ENCODE results near the gene BRI3BP. TPM values are rescaled to one million over a fixed set of nuclear protein-coding genes. Genes with fewer than 3 reads are reported as not detected.

The BRI3BP gene
- total RNA-seq, 1 donor from 2014 or later: 4.9 TPM

GRCh38 chr12:125014526-125014925 is 21.1 kb downstream of the BRI3BP start:
- H3K4me1 Mint-ChIP-seq (ENCODE audit: unreplicated experiment): no peaks in the 10 kb centered on the region
- H3K27me3 Mint-ChIP-seq (ENCODE audit: unreplicated experiment): no peaks in the 10 kb centered on the region
- TF ChIP-seq, protein P1, sequence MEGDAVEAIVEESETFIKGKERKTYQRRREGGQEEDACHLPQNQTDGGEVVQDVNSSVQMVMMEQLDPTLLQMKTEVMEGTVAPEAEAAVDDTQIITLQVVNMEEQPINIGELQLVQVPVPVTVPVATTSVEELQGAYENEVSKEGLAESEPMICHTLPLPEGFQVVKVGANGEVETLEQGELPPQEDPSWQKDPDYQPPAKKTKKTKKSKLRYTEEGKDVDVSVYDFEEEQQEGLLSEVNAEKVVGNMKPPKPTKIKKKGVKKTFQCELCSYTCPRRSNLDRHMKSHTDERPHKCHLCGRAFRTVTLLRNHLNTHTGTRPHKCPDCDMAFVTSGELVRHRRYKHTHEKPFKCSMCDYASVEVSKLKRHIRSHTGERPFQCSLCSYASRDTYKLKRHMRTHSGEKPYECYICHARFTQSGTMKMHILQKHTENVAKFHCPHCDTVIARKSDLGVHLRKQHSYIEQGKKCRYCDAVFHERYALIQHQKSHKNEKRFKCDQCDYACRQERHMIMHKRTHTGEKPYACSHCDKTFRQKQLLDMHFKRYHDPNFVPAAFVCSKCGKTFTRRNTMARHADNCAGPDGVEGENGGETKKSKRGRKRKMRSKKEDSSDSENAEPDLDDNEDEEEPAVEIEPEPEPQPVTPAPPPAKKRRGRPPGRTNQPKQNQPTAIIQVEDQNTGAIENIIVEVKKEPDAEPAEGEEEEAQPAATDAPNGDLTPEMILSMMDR (IDR thresholded peaks at IDR 0.05): no peak
- no peak overlapping the region for H3K27ac Mint-ChIP-seq (ENCODE audit: unreplicated experiment)
- no peak overlapping the region for H3K4me3 Mint-ChIP-seq (ENCODE audit: unreplicated experiment)
- no peaks in the 10 kb centered on the region for H3K9me3 Mint-ChIP-seq (ENCODE audit: unreplicated experiment)
- peaks cover 2% of the 10 kb centered on the region for H3K36me3 Mint-ChIP-seq (ENCODE audit: unreplicated experiment)
- DNase-seq (ENCODE audit: extremely low spot score, unreplicated experiment): no peak

GRCh38 chr12:125015680-125016310 is 22.4 kb downstream of the BRI3BP start:
- Mint-ChIP-seq H3K27ac (ENCODE audit: unreplicated experiment) (no peak overlapping the region), H3K27me3 (ENCODE audit: unreplicated experiment) (no peaks in the 10 kb centered on the region), H3K4me3 (ENCODE audit: unreplicated experiment) (no peak overlapping the region), H3K36me3 (ENCODE audit: unreplicated experiment) (peaks cover 2% of the 10 kb centered on the region), H3K9me3 (ENCODE audit: unreplicated experiment) (no peaks in the 10 kb centered on the region), H3K4me1 (ENCODE audit: unreplicated experiment) (no peaks in the 10 kb centered on the region)
- DNase-seq (ENCODE audit: extremely low spot score, unreplicated experiment): no peak
- TF ChIP-seq, protein P1 (IDR thresholded peaks at IDR 0.05): no peak

DNA sequence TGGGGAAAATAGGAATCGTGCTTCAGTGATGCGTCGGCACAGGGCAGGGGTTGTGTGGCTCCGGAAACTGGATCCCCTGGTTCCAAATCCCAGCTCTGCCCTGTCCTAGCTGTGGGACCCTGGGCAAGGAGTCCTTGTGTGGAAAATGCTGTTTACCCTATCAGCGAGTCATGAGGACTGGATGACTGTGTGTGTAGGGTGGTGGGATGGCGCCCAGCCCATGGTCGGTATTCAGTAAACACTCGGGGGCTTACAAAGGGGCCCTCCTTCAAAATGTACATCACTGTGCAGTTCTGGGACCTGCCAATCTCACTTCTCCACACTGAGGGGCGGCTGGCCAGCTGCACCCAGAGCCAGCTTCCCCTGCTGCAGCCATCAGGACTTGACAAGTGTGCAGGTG is 24.4 kb downstream of the BRI3BP start:
- H3K27me3 Mint-ChIP-seq (ENCODE audit: unreplicated experiment): no peaks in the 10 kb centered on the region
- H3K4me3 Mint-ChIP-seq (ENCODE audit: unreplicated experiment): no peak overlapping the region
- no peak for DNase-seq (ENCODE audit: extremely low spot score, unreplicated experiment)
- H3K36me3 Mint-ChIP-seq (ENCODE audit: unreplicated experiment): peaks cover 2% of the 10 kb centered on the region
- H3K4me1 Mint-ChIP-seq (ENCODE audit: unreplicated experiment): no peaks in the 10 kb centered on the region
- no peaks in the 10 kb centered on the region for H3K9me3 Mint-ChIP-seq (ENCODE audit: unreplicated experiment)
- TF ChIP-seq, protein P1 (IDR thresholded peaks at IDR 0.05): no peak
- no peak overlapping the region for H3K27ac Mint-ChIP-seq (ENCODE audit: unreplicated experiment)

DNA sequence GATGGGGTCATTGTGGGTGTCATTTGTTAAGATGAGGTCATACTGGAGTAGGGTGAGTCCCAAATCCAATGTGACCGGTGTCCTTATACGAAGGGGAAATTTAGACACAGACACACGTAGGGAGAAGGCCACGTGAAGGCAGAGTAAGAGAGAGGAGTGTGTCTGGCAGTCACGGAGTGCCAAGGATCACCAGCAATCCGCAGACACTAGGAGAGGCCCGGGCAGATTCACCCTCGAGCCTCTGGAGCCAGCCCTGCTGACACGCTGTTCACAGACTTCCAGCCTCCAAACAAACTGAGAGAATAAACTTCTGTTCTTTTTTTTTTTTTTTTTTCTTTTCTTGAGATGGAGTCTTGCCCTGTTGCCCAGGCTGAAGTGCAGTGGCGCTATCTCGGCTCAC is 24.9 kb downstream of the BRI3BP start:
- DNase-seq (ENCODE audit: extremely low spot score, unreplicated experiment): no peak
- no peak overlapping the region for H3K4me3 Mint-ChIP-seq (ENCODE audit: unreplicated experiment)
- H3K27me3 Mint-ChIP-seq (ENCODE audit: unreplicated experiment): no peaks in the 10 kb centered on the region
- TF ChIP-seq, protein P1 (IDR thresholded peaks at IDR 0.05): no peak
- no peaks in the 10 kb centered on the region for H3K4me1 Mint-ChIP-seq (ENCODE audit: unreplicated experiment)
- H3K27ac Mint-ChIP-seq (ENCODE audit: unreplicated experiment): no peak overlapping the region
- peaks cover 2% of the 10 kb centered on the region for H3K36me3 Mint-ChIP-seq (ENCODE audit: unreplicated experiment)
- no peaks in the 10 kb centered on the region for H3K9me3 Mint-ChIP-seq (ENCODE audit: unreplicated experiment)

DNA sequence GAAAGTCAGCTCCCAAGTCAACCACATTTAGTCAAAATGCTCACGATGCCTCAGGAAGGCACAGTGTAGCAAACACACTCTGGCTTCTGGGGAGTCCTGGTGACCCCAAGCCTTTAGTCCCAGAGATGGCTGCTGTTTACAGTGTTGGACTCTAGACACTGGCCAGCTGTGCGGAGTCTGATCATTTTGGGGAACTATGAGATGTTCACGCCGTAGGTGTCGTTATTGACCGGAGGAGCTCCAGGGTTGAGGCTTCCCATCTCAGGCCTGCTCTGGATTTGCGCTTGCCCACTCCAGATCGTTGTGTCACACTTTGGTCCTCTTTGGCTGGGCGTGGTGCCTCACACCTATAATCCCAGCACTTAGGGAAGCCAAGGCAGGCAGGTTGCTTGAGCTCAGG is 27.7 kb downstream of the BRI3BP start:
- no peaks in the 10 kb centered on the region for H3K9me3 Mint-ChIP-seq (ENCODE audit: unreplicated experiment)
- H3K4me1 Mint-ChIP-seq (ENCODE audit: unreplicated experiment): no peaks in the 10 kb centered on the region
- no peak overlapping the region for H3K4me3 Mint-ChIP-seq (ENCODE audit: unreplicated experiment)
- no peak for DNase-seq (ENCODE audit: extremely low spot score, unreplicated experiment)
- no peak overlapping the region for H3K27ac Mint-ChIP-seq (ENCODE audit: unreplicated experiment)
- no peaks in the 10 kb centered on the region for H3K36me3 Mint-ChIP-seq (ENCODE audit: unreplicated experiment)
- H3K27me3 Mint-ChIP-seq (ENCODE audit: unreplicated experiment): no peaks in the 10 kb centered on the region
- TF ChIP-seq, protein P1 (IDR thresholded peaks at IDR 0.05): no peak

Measured in osteocyte (in vitro differentiated cells).